DND-41 (cell line): ENCODE measurements around the gene ADCY4.

Experiments used
- CTCF ChIP-seq: IDR thresholded peaks from 2 replicates; pipeline ENCODE4 v1.5.1; 2012; ENCODE audit warnings: borderline replicate concordance, low read length, moderate library complexity, mild to moderate bottlenecking; ENCODE audit not compliant: poor library complexity, severe bottlenecking; ENCODE audit errors: extremely low read depth
- EZH2 ChIP-seq: IDR thresholded peaks from 3 replicates; pipeline ENCODE4 v1.6.1; 2012; ENCODE audit warnings: borderline replicate concordance, low read depth, mild to moderate bottlenecking, moderate library complexity, low read length, inconsistent platforms; ENCODE audit not compliant: severe bottlenecking

GRCh38 chr14:24343795-24344660 is 9.2 kb upstream of the ADCY4 start:
- no peak for TF ChIP-seq CTCF
- TF ChIP-seq EZH2, result no peak
